ENCODE data around the gene MOG. TPM values are rescaled to one million over a fixed set of nuclear protein-coding genes. Genes with fewer than 3 reads are reported as not detected.

Gene MOG
- total RNA-seq, 4 donors from 2014 or later, result not detected

DNA sequence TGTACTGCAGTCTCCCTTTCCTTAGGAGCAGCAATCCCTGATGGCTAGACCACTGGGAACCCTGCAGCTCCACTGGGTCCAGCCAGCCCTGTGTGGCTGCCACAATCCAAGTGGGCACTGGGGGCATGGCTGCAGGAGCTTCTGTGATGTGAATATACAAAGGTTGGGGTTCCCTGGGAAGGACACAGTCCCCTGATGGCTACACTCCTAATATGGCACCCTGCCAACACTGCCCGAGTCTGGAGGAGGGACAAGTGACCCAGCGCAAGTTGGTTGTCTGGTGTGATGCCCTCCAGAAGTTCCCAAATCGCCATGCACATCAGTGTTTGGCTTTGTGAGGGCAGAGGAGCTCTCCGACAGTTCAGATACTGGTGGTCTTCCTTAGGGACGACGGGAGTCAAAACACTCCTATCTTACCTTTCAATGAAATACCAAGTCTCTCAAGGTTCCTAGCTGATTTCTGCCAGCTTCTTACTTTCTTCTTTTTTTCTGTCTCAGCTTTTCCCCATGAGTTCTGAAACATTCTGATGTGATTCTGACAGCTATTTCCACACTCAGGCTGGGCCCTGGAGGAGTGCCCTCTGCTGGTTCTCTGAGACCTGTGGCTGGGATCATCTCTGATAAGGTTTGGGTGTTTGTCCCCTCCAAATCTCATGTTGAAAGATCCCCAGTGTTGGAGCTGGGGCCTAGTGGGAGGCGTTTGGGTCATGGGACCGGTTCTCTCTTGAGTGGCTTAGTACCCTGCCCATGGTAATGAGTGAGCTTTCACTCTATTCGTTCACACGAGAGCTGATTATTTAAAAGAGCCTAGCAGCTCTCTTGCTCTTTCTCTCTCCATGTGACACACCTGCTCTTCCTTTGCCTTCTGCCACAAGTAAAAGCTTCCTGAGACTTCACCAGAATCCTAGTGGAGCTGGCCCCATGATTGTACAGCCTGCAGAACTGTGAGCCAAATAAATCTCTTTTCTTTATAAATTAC is 39.5 kb downstream of the MOG start:
- no peak for DNase-seq (ENCODE audit: low spot score in 2 of 2)
- 68 to 73% methylated on average over 10 of the region's 10 CpGs for WGBS, 2 donors
- no peaks in the 10 kb centered on the region for H3K4me1 ChIP-seq
- H3K27ac ChIP-seq, result no peak overlapping the region
- no peak for TF ChIP-seq EP300 (IDR thresholded peaks at IDR 0.05)
- TF ChIP-seq, protein P1, sequence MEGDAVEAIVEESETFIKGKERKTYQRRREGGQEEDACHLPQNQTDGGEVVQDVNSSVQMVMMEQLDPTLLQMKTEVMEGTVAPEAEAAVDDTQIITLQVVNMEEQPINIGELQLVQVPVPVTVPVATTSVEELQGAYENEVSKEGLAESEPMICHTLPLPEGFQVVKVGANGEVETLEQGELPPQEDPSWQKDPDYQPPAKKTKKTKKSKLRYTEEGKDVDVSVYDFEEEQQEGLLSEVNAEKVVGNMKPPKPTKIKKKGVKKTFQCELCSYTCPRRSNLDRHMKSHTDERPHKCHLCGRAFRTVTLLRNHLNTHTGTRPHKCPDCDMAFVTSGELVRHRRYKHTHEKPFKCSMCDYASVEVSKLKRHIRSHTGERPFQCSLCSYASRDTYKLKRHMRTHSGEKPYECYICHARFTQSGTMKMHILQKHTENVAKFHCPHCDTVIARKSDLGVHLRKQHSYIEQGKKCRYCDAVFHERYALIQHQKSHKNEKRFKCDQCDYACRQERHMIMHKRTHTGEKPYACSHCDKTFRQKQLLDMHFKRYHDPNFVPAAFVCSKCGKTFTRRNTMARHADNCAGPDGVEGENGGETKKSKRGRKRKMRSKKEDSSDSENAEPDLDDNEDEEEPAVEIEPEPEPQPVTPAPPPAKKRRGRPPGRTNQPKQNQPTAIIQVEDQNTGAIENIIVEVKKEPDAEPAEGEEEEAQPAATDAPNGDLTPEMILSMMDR (IDR thresholded peaks at IDR 0.05), result no peak
- TF ChIP-seq POLR2A (IDR thresholded peaks at IDR 0.05), result no peak
- H3K4me3 ChIP-seq, result no peak overlapping the region
- peaks cover 0 to 4% of the 10 kb centered on the region in 2 donors for H3K27me3 ChIP-seq
- no peaks in the 10 kb centered on the region for H3K36me3 ChIP-seq
- H3K9me3 ChIP-seq, result peaks cover 0 to 23% (median 0%) of the 10 kb centered on the region in 4 donors

DNA sequence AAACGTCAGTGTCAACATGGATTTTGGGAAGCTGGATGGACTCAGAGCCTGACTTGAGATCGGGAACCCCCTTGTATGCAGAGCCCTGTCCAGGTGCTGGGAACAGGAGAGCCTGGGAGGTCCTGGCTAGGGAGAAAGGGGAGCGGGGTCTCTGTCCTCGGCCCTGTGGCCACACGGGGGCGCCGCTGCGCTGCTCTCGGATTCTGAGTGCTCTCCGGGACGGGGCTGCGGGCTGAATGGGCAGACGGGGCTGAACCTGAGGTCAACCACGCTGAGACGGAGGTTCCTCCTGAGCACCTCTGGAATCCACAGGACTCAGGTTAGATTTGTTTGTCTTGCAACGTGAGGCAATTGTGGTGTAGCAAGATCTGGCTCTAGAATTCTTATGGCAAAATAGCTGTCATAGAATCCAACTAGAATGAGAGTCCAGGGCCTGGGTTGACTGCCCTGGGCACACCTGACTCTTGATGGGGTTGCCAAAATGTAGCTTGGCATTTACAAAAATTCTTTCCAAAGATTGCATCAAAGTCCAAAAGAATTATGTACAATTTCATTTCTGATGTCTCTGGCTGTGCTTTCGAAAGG is 45.7 kb downstream of the MOG start:
- Histone ChIP-seq H3K27me3 (peaks cover 0 to 18% of the 10 kb centered on the region in 2 donors), H3K4me1 (no peaks in the 10 kb centered on the region), H3K4me3 (no peak overlapping the region), H3K9me3 (no peaks in the 10 kb centered on the region), H3K27ac (no peak overlapping the region), H3K36me3 (no peaks in the 10 kb centered on the region)
- TF ChIP-seq, protein P1 (IDR thresholded peaks at IDR 0.05), result peak in 2 of 5 experiments; percentile 8 to 19
- TF ChIP-seq EP300 (IDR thresholded peaks at IDR 0.05) (no peak), POLR2A (IDR thresholded peaks at IDR 0.05) (no peak)
- 26 to 30% methylated on average over 16 to 17 of the region's 17 CpGs for WGBS, 2 donors
- DNase-seq (ENCODE audit: low spot score in 2 of 2), result peak in 1 of 2 donors; percentile 65

DNA sequence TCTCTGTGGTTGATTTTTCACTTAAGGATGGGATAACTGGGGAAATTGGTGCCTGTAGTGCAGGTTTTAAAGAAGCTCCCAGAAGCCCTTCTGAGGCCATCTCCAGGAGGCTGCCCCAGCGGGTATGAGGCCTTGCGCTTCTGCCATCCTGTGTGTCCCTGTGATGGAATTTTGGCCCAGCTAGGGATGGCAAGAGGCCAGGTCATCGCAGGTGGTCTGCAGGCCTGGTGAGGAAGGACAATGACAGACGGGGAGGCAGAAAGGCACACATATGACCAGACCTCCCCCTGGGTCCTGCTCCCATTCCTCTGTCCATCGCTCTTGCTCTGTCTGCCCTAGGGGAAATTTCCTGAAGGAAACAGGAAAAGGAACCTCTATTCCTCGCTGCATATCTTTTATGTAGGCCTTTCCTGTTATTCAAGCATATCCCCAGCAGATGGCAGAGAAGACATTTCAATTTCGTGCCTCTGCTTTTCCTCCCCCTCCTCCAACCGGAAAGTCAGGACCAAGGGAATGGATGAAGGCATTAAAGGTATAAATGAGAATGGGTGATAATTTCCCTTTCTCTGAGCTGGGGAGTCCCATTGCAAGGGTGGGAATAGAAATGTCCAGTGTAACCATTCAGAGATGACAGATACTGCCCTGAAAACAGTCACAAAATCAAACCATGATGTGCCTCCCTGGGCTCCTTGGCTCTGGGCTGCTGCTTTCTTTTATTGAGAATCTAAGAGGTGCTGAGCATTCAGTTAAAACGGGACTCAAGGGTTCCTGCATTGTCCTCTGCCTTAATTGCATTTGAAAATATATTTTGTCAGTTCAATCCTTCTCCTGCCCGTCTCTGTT is 48.7 kb downstream of the MOG start:
- H3K4me3 ChIP-seq, result no peak overlapping the region
- no peaks in the 10 kb centered on the region for H3K9me3 ChIP-seq
- 27 to 31% methylated on average over 10 of the region's 10 CpGs for WGBS, 2 donors
- TF ChIP-seq, protein P1 (IDR thresholded peaks at IDR 0.05), result peak; percentile 39 to 77 (median 53)
- no peak for TF ChIP-seq EP300 (IDR thresholded peaks at IDR 0.05)
- H3K27ac ChIP-seq, result no peak overlapping the region
- peaks cover 0 to 23% of the 10 kb centered on the region in 2 donors for H3K27me3 ChIP-seq
- H3K36me3 ChIP-seq, result no peaks in the 10 kb centered on the region
- DNase-seq (ENCODE audit: low spot score in 2 of 2), result peak in 1 of 2 donors; percentile 33
- no peaks in the 10 kb centered on the region for H3K4me1 ChIP-seq

DNA sequence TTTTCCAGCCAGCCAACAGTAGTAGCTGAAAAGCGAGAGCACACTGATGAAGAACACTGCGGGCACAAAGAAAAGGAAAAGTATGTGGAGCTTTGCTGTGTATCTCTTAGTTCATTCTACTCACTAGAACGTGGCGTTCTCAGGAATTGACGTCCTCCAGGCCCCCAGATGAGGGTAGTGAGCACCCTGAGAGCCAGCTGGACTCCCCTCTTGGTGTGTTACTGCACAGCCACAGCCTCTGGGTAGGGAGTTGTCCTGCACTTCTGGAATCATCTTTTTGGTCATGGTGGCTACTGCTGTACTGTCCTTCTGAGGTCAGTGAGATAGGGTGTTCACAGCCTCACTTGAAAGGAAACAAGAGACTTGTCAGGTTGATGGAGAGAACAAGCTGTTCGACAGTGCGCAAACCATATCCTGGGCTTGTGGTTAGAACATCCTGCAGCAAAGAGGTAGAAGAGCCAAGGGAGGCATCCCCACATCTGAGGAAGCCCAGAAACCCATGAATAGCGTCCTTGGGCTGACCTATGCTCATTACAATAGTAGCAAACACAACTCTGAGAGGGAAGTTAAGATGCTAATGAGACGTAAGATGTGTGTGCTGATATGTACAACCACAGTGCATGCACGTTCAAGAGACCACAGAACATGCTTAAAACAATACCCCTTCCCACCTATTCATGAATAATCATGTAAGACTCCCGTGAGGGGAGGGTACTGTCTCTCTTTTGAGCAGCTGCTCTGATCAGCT is 51.7 kb downstream of the MOG start:
- no peaks in the 10 kb centered on the region for H3K9me3 ChIP-seq
- peaks cover 0 to 10% of the 10 kb centered on the region in 2 donors for H3K27me3 ChIP-seq
- no peak overlapping the region for H3K4me3 ChIP-seq
- no peak overlapping the region for H3K27ac ChIP-seq
- DNase-seq (ENCODE audit: low spot score in 2 of 2), result no peak
- TF ChIP-seq, protein P1 (IDR thresholded peaks at IDR 0.05), result no peak
- TF ChIP-seq POLR2A (IDR thresholded peaks at IDR 0.05) (no peak), EP300 (IDR thresholded peaks at IDR 0.05) (no peak)
- H3K4me1 ChIP-seq, result no peaks in the 10 kb centered on the region
- 63 to 65% methylated on average over 11 of the region's 11 CpGs for WGBS, 2 donors
- no peaks in the 10 kb centered on the region for H3K36me3 ChIP-seq
